22Rv1 (cell line): ENCODE data around the gene PEAK1.

Experiments used
- H3K27ac ChIP-seq: fragments of 450-650 bp; 2 replicates; pipeline ENCODE4 v1.5.1; 2017
- CTCF ChIP-seq: fragments of 450-650 bp; IDR thresholded peaks from 2 replicates; pipeline ENCODE4 v1.5.1; 2017; ENCODE audit warnings: mild to moderate bottlenecking
- ZFX ChIP-seq: fragments of 450-650 bp; IDR thresholded peaks from 2 replicates; pipeline ENCODE4 v1.6.1; 2017; ENCODE audit warnings: antibody characterized with exemption, borderline replicate concordance

Gene PEAK1

GRCh38 chr15:77419836-77420609, at the start of gene PEAK1:
PEAK1 (minus strand) TSS chr15:77420104; CDS start chr15:77181926, 238,178 bp downstream.
- TF ChIP-seq CTCF (no peak; the same call in 1 of the 2 replicates), ZFX (no peak)
- peak within 1 kb of the TSS; percentile 51 for H3K27ac ChIP-seq

GRCh38 chr15:77468896-77469295, 49.0 kb upstream of the PEAK1 start:
- no peak overlapping the region for H3K27ac ChIP-seq
- TF ChIP-seq CTCF (no peak), ZFX (no peak)

- no peak for TF ChIP-seq ZFX
- no peak for TF ChIP-seq CTCF
- no peak overlapping the region for H3K27ac ChIP-seq
Observed at GRCh38 chr15:77466521-77466920, 46.6 kb upstream of the PEAK1 start.

- TF ChIP-seq CTCF = no peak
- no peak for TF ChIP-seq ZFX
- H3K27ac ChIP-seq = no peak overlapping the region
Observed at GRCh38 chr15:77464129-77464865, 44.4 kb upstream of the PEAK1 start.

GRCh38 chr15:77461486-77461885, 41.6 kb upstream of the PEAK1 start:
- TF ChIP-seq CTCF = no peak
- no peak for TF ChIP-seq ZFX
- H3K27ac ChIP-seq = no peak overlapping the region

- no peak overlapping the region for H3K27ac ChIP-seq
- TF ChIP-seq CTCF = no peak
- no peak for TF ChIP-seq ZFX
Observed at GRCh38 chr15:77459031-77459430, 39.1 kb upstream of the PEAK1 start.

GRCh38 chr15:77457905-77458265, 38.0 kb upstream of the PEAK1 start:
- H3K27ac ChIP-seq = no peak overlapping the region
- TF ChIP-seq ZFX (no peak), CTCF (no peak)
